NCI-H146 treated with DMSO at 0.1 percent for 48 hours (cell line): Measurements from ENCODE around the gene DPYSL3.

Experiments
- DNase-seq: peaks from one replicate; lab custom pipeline; 2025; ENCODE audit not compliant: unreplicated experiment; lab: John Stamatoyannopoulos, UW

Gene DPYSL3

GRCh38 chr5:147515269-147515668 is 5.4 kb upstream of the DPYSL3 start:
- DNase-seq, result no peak

GRCh38 chr5:147512659-147513379 is 3.0 kb upstream of the DPYSL3 start:
- peak; percentile 8 for DNase-seq

- no peak for DNase-seq
Measured at GRCh38 chr5:147510885-147511284, 1.0 kb upstream of the DPYSL3 start.

- peak; percentile 17 for DNase-seq
Measured at GRCh38 chr5:147509041-147509709, 693 bp downstream of the DPYSL3 start.

- DNase-seq, result no peak
Measured at GRCh38 chr5:147508711-147509040, 1.2 kb downstream of the DPYSL3 start.

- no peak for DNase-seq
Measured at GRCh38 chr5:147507480-147508126, 2.3 kb downstream of the DPYSL3 start.

GRCh38 chr5:147504535-147504934 is 5.3 kb downstream of the DPYSL3 start:
- no peak for DNase-seq

GRCh38 chr5:147504011-147504410 is 5.9 kb downstream of the DPYSL3 start:
- no peak for DNase-seq

GRCh38 chr5:147490989-147491388 is 18.9 kb downstream of the DPYSL3 start:
- no peak for DNase-seq

- no peak for DNase-seq
Measured at GRCh38 chr5:147487031-147487750, 22.7 kb downstream of the DPYSL3 start.

GRCh38 chr5:147485814-147486213 is 24.1 kb downstream of the DPYSL3 start:
- no peak for DNase-seq

- no peak for DNase-seq
Measured at GRCh38 chr5:147485046-147485445, 24.8 kb downstream of the DPYSL3 start.

GRCh38 chr5:147484708-147485020 is 25.2 kb downstream of the DPYSL3 start:
- no peak for DNase-seq

- DNase-seq, result peak; percentile 61
Measured at GRCh38 chr5:147483961-147484707, 25.7 kb downstream of the DPYSL3 start.

GRCh38 chr5:147483188-147483790 is 26.6 kb downstream of the DPYSL3 start:
- peak; percentile 83 for DNase-seq

- DNase-seq, result no peak
Measured at GRCh38 chr5:147482706-147483180, 27.1 kb downstream of the DPYSL3 start.

GRCh38 chr5:147481874-147482705 is 27.8 kb downstream of the DPYSL3 start:
- no peak for DNase-seq

GRCh38 chr5:147481376-147481775 is 28.5 kb downstream of the DPYSL3 start:
- DNase-seq, result no peak

GRCh38 chr5:147479949-147480348 is 29.9 kb downstream of the DPYSL3 start:
- no peak for DNase-seq

GRCh38 chr5:147479444-147479843 is 30.4 kb downstream of the DPYSL3 start:
- DNase-seq, result no peak
